GM19395 (cell line): ENCODE results near the gene TPRN.

Source experiments
- ATAC-seq: cut with Tn5 transposase; IDR thresholded peaks from one replicate; pipeline ENCODE4 v1.9.1; 2021; ENCODE audit warnings: mild to moderate bottlenecking, moderate library complexity; ENCODE audit not compliant: unreplicated experiment

The TPRN gene

GRCh38 chr9:137225699-137226331, 25.3 kb upstream of the TPRN start:
- ATAC-seq, result no peak

GRCh38 chr9:137224830-137225694, 24.5 kb upstream of the TPRN start, which contains the start of gene CYSRT1:
TSS of gene CYSRT1 (plus strand) at chr9:137225174. CDS start at chr9:137225622, 448 bp downstream.
- ATAC-seq, result no peak

- ATAC-seq, result peak; percentile 71
Measured at GRCh38 chr9:137223078-137223970, 22.8 kb upstream of the TPRN start.

GRCh38 chr9:137222190-137223077, 21.9 kb upstream of the TPRN start, which contains the start of gene RNF208:
TSS of gene RNF208 (minus strand) at chr9:137222240. CDS start at chr9:137221212, 1,028 bp downstream.
- ATAC-seq, result peak; percentile 10

- no peak for ATAC-seq
Measured at GRCh38 chr9:137221506-137222111, 21.1 kb upstream of the TPRN start.

- ATAC-seq, result no peak
Measured at GRCh38 chr9:137221095-137221505, 20.6 kb upstream of the TPRN start.

- no peak for ATAC-seq
Measured at GRCh38 chr9:137220317-137221094, 20.0 kb upstream of the TPRN start.

- no peak for ATAC-seq
Measured at GRCh38 chr9:137219757-137220316, 19.3 kb upstream of the TPRN start.

GRCh38 chr9:137218754-137219271, 18.3 kb upstream of the TPRN start:
- no peak for ATAC-seq

- ATAC-seq, result no peak
Measured at GRCh38 chr9:137218212-137218753, 17.7 kb upstream of the TPRN start.

GRCh38 chr9:137217276-137218211, 17.0 kb upstream of the TPRN start:
- ATAC-seq, result no peak

GRCh38 chr9:137216188-137216965, 15.8 kb upstream of the TPRN start:
- no peak for ATAC-seq

GRCh38 chr9:137215196-137215986, 14.8 kb upstream of the TPRN start:
- no peak for ATAC-seq

GRCh38 chr9:137214620-137215019, 14.1 kb upstream of the TPRN start:
- ATAC-seq, result no peak
